H1 (cell line): ENCODE measurements around the gene PSKH1. TPM values are rescaled to one million over a fixed set of nuclear protein-coding genes. Genes with fewer than 3 reads are reported as not detected.

Experiments used
- BCL11A ChIP-seq, 2 experiments: IDR thresholded peaks; one replicate each; pipeline ENCODE4 v1.6.1; 2011; ENCODE audit warnings: low read depth in 2 of 2, low read length in 2 of 2, mild to moderate bottlenecking in 2 of 2
- EZH2 ChIP-seq: fragments of 200-600 bp; sonication (generic); IDR thresholded peaks from 2 replicates; pipeline ENCODE4 v1.7.1; 2012; ENCODE audit warnings: low read depth, mild to moderate bottlenecking, moderate library complexity, low read length, inconsistent platforms; ENCODE audit not compliant: severe bottlenecking
- GABPA ChIP-seq: IDR thresholded peaks from 2 replicates; pipeline ENCODE4 v1.6.1; 2011; ENCODE audit warnings: mild to moderate bottlenecking, low read length, moderate library complexity, borderline replicate concordance; ENCODE audit not compliant: insufficient read depth
- KDM5A ChIP-seq: fragments of 200-600 bp; IDR thresholded peaks from 2 replicates; pipeline ENCODE4 v1.7.1; 2012; ENCODE audit warnings: mild to moderate bottlenecking, low read length, inconsistent platforms, mixed read lengths
- MAFK ChIP-seq: IDR thresholded peaks from 2 replicates; pipeline ENCODE4 v1.6.1; 2012; ENCODE audit warnings: low read depth, mild to moderate bottlenecking, improper control_type of control experiment, low read length
- RAD21 ChIP-seq, 2 experiments: IDR thresholded peaks in 1 of 2; conservative IDR thresholded peaks in 1 of 2; 2 replicates each; pipeline ENCODE4 v1.6.1; 2011; ENCODE audit warnings: low read depth in 2 of 2, low read length in 2 of 2, improper control_type of control experiment in 1 of 2, inconsistent platforms in 1 of 2, mild to moderate bottlenecking in 1 of 2, moderate library complexity in 1 of 2
- RFX5 ChIP-seq: IDR thresholded peaks from 2 replicates; pipeline ENCODE4 v1.6.1; 2011; ENCODE audit warnings: low read depth, low read length, improper control_type of control experiment, borderline replicate concordance
- SAP30 ChIP-seq: fragments of 300-600 bp; sonication (generic); IDR thresholded peaks from 2 replicates; pipeline ENCODE4 v1.7.1; 2012; ENCODE audit warnings: low read length, moderate library complexity, mild to moderate bottlenecking, inconsistent platforms; ENCODE audit not compliant: insufficient read depth, insufficient replicate concordance
- TAF1 ChIP-seq: IDR thresholded peaks from 2 replicates; pipeline ENCODE4 v1.6.1; 2011; ENCODE audit warnings: mild to moderate bottlenecking, low read depth, low read length
- polyA plus RNA-seq, 7 experiments: library from polyadenylated mRNA; depleted of rRNA in 3 of 7; stranded (reverse) in 5 of 7; unstranded in 2 of 7; fragments of >200 nt in 5 of 7; fragments of 200-250 nt in 2 of 7; gene quantifications; 1 replicate in 5 of 7; 2 replicates in 1 of 7; 4 replicates in 1 of 7; pipeline versions ENCODE4 v1.2.1 to v1.2.3, GENCODE V29; 2011 to 2013; ENCODE audit warnings: missing spikeins in 2 of 7, mixed read lengths in 2 of 7
- total RNA-seq: library from RNA; stranded (reverse); fragmentation: NEBNext Ultra II Directional; extraction: Animal tissue kit (Norgen Biotek cat#: 25700); gene quantifications from 2 replicates; pipeline ENCODE4 v1.2.1, GENCODE V29; 2021

PSKH1 gene
- total and polyA plus RNA-seq, 2 of the 8 experiments (the other 6 are each of a cell fraction or from before 2014, with no cell fraction given) = 24.8 to 51.0 TPM

- TF ChIP-seq RAD21 (IDR thresholded peaks at IDR 0.05 in 1 of 2, conservative IDR thresholded peaks at IDR 0.05 in 1 of 2; ENCODE audit: low read depth in 2 of 2, low read length in 2 of 2) (no peak), BCL11A (IDR thresholded peaks at IDR 0.05; ENCODE audit: low read depth in 2 of 2, low read length in 2 of 2) (no peak), SAP30 (no peak), KDM5A (no peak), RFX5 (no peak), GABPA (no peak), MAFK (no peak), EZH2 (no peak), TAF1 (no peak)
These were observed 66.7 kb downstream of the PSKH1 start (continued) for GRCh38 chr16:67959536-67960329.
